ENCODE measurements around the gene DNAAF8. TPM values are rescaled to one million over a fixed set of nuclear protein-coding genes. Genes with fewer than 3 reads are reported as not detected.

Gene DNAAF8
- total RNA-seq, 4 donors from 2014 or later = 0.31 to 1.1 (median 0.87) TPM

DNA sequence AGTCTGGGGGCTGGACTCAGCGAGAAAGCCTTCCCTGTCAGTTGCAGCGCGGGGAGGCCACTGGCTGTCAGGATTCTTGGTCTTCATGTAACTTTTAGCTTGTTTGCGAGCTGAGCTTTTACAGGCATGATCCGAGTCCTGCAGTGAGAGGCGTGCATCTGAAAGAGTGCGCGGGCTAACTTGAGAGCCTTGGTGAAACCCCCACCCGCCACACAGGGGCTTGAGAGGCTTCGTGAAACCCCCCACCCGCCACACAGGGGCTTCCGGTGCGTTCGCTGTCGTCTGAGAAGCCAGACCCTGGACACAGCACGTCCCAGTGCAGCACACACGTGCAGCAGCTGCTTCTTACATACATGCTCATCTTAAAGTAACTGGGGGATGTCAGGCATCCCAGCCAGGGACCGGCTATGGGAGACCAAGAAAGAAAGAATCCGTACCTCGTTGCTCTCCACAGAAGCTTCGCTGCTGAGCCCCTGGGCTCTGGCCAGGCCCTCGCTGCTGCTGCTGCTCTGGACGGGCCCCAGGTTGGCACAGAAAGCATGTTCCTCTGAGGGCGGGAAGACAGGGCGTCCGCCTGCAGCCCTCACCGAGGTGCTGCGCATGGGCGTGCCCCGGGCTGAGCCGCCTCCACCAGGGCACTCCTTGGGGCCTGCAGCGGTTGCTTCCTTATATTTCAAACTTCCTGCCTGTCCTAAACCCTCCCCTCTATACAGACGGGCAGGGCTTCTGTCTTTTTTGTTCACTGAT, 33.2 kb upstream of the DNAAF8 start:
- no peak for DNase-seq (ENCODE audit: low spot score)
- TF ChIP-seq, protein P1, sequence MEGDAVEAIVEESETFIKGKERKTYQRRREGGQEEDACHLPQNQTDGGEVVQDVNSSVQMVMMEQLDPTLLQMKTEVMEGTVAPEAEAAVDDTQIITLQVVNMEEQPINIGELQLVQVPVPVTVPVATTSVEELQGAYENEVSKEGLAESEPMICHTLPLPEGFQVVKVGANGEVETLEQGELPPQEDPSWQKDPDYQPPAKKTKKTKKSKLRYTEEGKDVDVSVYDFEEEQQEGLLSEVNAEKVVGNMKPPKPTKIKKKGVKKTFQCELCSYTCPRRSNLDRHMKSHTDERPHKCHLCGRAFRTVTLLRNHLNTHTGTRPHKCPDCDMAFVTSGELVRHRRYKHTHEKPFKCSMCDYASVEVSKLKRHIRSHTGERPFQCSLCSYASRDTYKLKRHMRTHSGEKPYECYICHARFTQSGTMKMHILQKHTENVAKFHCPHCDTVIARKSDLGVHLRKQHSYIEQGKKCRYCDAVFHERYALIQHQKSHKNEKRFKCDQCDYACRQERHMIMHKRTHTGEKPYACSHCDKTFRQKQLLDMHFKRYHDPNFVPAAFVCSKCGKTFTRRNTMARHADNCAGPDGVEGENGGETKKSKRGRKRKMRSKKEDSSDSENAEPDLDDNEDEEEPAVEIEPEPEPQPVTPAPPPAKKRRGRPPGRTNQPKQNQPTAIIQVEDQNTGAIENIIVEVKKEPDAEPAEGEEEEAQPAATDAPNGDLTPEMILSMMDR (IDR thresholded peaks at IDR 0.05) = no peak
- ATAC-seq (ENCODE audit: low FRiP score) = no peak

DNA sequence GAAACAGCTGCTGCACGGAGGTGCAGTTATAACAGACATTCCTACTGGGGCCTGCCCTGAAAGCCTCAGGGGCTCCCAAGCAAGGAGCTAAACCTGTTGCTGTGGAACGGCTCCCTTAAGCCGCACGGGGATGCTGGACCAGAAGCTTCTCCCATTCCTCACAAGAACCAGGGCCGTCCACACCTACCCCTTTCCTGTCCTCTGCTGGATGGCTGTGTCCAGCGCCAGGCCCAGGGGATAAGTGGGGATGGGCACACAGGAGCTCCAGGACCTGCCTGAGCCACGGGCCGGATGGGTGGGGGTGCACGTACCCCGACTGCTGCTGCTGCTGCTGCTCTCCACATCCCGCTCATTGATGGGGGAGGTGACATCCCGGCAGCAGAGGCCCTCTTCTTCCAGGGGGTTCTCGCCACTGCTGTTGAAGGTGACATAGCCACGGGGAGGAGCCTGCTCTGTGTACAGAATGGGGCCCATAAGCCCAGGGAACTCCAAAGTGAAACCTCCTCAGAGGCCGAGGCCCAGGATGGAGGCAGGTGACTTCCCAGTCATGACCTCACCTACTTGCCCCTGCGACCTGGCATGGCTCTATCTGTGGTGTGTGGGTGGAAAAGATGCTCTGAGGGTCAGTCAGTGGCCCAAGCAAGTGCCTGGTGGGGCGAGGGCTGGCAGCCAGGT, 32.4 kb upstream of the DNAAF8 start:
- DNase-seq (ENCODE audit: low spot score) (no peak), ATAC-seq (ENCODE audit: low FRiP score) (no peak)
- TF ChIP-seq, protein P1 (IDR thresholded peaks at IDR 0.05) = no peak

DNA sequence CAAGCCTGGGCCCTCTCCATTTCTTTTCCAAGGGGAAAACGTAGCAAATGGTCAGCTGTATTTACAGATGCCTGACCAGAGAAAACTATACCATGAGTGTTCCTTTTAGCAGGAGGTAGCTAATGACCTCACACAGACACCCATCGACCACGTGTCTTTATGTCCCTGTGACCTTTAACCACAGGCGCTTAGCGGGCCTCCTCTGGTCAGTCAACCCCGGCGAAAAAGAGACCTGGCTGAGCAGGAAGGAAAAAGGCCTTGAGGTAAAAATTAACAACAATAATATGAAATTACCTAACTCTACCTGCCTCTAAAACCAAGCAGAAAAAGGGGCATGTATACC, 31.9 kb upstream of the DNAAF8 start:
- no peak for ATAC-seq (ENCODE audit: low FRiP score)
- TF ChIP-seq, protein P1 (IDR thresholded peaks at IDR 0.05) = no peak
- no peak for DNase-seq (ENCODE audit: low spot score)

DNA sequence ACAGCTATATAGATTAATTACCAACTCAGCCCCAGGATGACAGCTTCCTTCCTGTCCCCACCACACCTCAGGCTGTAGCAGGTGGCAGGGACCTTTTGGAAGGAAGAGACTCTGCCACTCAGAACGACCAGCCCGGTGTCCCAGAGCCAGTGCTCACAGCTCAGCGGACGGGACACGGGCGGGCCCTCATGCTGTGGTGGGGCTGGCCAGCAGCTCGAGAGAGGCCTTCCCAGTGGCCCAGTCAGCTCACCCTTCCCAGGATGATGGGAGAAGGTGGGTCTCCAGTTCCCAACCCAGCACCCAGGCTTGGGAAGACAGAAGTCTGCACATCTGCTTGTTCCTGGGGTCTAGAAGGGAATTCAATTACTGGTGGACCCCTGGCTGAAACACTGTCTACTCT, 30.4 kb upstream of the DNAAF8 start:
- TF ChIP-seq, protein P1 (IDR thresholded peaks at IDR 0.05) = no peak
- DNase-seq (ENCODE audit: low spot score) = no peak
- no peak for ATAC-seq (ENCODE audit: low FRiP score)

DNA sequence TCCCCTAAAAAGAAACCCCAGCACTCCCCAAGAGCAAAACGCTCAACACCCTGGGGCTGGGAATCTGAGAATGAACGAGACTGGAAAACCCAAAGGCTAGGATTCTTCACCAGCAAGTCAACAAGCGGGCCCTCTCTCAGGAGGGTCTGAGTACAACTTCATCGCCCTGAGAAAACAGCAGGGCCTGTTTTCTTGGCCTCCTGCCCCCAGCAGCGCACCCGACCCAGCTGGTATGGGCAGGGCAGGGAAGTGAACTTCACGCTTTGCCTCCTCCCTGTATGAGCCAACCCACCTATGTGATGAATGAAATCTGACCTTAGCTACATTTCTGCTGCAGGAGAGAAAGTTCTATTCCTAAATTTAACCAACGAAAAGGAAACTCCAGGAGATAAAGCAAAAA, 29.8 kb upstream of the DNAAF8 start:
- ATAC-seq (ENCODE audit: low FRiP score) (no peak), DNase-seq (ENCODE audit: low spot score) (no peak)
- TF ChIP-seq, protein P1 (IDR thresholded peaks at IDR 0.05) = no peak

DNA sequence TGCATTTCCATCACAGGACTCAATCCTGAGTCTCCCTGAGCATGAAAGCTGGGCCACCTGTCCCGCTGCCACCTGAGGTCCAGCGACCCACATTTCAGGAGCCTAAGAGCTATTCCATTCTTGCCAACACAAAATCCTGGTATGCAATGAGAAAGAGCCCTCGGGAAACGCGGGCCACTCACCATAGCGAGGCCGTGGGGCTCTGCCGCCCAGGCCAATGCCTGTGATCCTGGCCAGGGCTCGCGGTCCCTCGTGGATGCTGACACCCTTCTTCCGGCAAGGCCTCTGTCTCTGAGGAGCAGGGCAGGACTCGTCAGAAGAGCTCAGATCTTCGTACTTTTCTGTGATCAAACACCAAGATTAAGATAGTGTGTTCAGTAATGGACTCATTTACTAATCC, 29.4 kb upstream of the DNAAF8 start:
- DNase-seq (ENCODE audit: low spot score) (no peak), ATAC-seq (ENCODE audit: low FRiP score) (no peak)
- TF ChIP-seq, protein P1 (IDR thresholded peaks at IDR 0.05) = no peak

DNA sequence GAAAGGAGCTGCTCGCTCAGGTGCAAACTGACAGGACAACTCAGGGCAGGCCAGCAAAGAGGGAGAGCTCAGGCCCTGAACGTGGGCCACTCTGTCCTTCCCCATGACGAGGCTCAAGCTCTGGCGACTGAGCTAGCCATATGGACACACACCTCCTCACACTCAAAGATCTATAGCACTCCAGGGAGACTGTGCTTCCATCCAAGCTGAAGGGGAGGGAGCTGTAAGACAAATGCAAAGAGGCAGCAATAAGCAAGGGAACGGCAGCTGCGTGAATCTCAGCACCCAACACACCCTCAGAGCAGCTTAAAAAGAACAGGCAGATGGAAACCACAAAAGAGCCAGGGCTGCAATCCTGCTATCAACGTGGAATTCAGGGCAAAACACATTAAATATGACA, 27.5 kb upstream of the DNAAF8 start:
- DNase-seq (ENCODE audit: low spot score) = no peak
- TF ChIP-seq, protein P1 (IDR thresholded peaks at IDR 0.05) = no peak
- no peak for ATAC-seq (ENCODE audit: low FRiP score)

All from omental fat pad (tissue), 4 donors.